Measurements from ENCODE around the gene SMYD3.

DNA sequence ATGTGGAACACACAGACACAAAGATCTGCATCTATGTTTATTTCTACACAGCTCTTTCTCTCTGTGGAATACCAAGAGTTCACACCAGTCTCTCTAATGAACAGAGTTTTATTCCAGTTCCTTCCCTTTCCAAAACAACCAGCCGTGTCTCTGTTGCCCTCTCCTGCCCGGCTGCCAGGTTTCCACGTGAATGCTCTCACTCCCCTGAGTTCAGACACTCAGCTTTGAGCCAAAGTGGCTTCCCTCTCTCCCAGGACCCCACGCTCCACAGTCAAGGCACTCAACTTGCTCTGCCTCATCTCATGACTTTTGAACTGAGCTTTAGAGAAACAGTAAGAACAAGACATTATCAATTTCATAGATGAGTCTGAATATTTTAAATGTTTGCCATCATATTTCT is 488.9 kb downstream of the SMYD3 start:
- TF ChIP-seq NFYB (CRISPR knock-in tag; IDR thresholded peaks at IDR 0.05), result no peak
- TF ChIP-seq PRPF4 (IDR thresholded peaks at IDR 0.05; ENCODE audit: low read depth, low read length, poor library complexity, severe bottlenecking), result no peak
- no peak for TF ChIP-seq EZH2 (conservative IDR thresholded peaks at IDR 0.05; ENCODE audit: low read depth, low read length)
- TF ChIP-seq, protein P1, sequence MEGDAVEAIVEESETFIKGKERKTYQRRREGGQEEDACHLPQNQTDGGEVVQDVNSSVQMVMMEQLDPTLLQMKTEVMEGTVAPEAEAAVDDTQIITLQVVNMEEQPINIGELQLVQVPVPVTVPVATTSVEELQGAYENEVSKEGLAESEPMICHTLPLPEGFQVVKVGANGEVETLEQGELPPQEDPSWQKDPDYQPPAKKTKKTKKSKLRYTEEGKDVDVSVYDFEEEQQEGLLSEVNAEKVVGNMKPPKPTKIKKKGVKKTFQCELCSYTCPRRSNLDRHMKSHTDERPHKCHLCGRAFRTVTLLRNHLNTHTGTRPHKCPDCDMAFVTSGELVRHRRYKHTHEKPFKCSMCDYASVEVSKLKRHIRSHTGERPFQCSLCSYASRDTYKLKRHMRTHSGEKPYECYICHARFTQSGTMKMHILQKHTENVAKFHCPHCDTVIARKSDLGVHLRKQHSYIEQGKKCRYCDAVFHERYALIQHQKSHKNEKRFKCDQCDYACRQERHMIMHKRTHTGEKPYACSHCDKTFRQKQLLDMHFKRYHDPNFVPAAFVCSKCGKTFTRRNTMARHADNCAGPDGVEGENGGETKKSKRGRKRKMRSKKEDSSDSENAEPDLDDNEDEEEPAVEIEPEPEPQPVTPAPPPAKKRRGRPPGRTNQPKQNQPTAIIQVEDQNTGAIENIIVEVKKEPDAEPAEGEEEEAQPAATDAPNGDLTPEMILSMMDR (CRISPR knock-in tag; IDR thresholded peaks at IDR 0.05), result no peak
- TF ChIP-seq, protein P2, sequence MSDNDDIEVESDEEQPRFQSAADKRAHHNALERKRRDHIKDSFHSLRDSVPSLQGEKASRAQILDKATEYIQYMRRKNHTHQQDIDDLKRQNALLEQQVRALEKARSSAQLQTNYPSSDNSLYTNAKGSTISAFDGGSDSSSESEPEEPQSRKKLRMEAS (IDR thresholded peaks at IDR 0.05), result no peak
- TF ChIP-seq POLR2AphosphoS5 (IDR thresholded peaks at IDR 0.05; ENCODE audit: low read depth, low read length), result no peak
- TF ChIP-seq ZFP37 (CRISPR knock-in tag; IDR thresholded peaks at IDR 0.05; ENCODE audit: borderline replicate concordance), result no peak
- no peak for TF ChIP-seq HNF1A (IDR thresholded peaks at IDR 0.05; ENCODE audit: low read depth)
- no peak for TF ChIP-seq HNF1A (CRISPR knock-in tag; IDR thresholded peaks at IDR 0.05; ENCODE audit: borderline replicate concordance)
- TF ChIP-seq MXD4 (CRISPR knock-in tag; IDR thresholded peaks at IDR 0.05), result no peak
- no peak for TF ChIP-seq ZNF263 (CRISPR knock-in tag; IDR thresholded peaks at IDR 0.05)
